WTC11 (cell line): ENCODE measurements around the gene HHIPL1. TPM values are rescaled to one million over a fixed set of nuclear protein-coding genes. Genes with fewer than 3 reads are reported as not detected.

Experiments
- ARID4B ChIP-seq: sonication (generic); formaldehyde crosslinking; IDR thresholded peaks from 2 replicates; pipeline ENCODE4 v1.8.0; 2023; ENCODE audit warnings: missing genetic modification reagents, mild to moderate bottlenecking, borderline replicate concordance
- CBFB ChIP-seq: sonication (generic); formaldehyde crosslinking; IDR thresholded peaks from 2 replicates; pipeline ENCODE4 v1.8.1; 2022; ENCODE audit warnings: mild to moderate bottlenecking, low read depth, missing genetic modification reagents
- CREB1 ChIP-seq: sonication (generic); formaldehyde crosslinking; IDR thresholded peaks from 2 replicates; pipeline ENCODE4 v1.8.0; 2023; ENCODE audit warnings: mild to moderate bottlenecking, missing genetic modification reagents
- FOXK1 ChIP-seq: sonication (generic); formaldehyde crosslinking; IDR thresholded peaks from 2 replicates; pipeline ENCODE4 v1.8.0; 2022; ENCODE audit warnings: mild to moderate bottlenecking, moderate library complexity, missing genetic modification reagents
- FOXP1 ChIP-seq: sonication (generic); formaldehyde crosslinking; IDR thresholded peaks from 2 replicates; pipeline ENCODE4 v1.8.0; 2022; ENCODE audit warnings: missing genetic modification reagents, mild to moderate bottlenecking, moderate library complexity, borderline replicate concordance
- IRF2 ChIP-seq: sonication (generic); formaldehyde crosslinking; IDR thresholded peaks from 2 replicates; pipeline ENCODE4 v1.8.0; 2022; ENCODE audit warnings: low read depth, missing genetic modification reagents, borderline replicate concordance
- JAZF1 ChIP-seq: fragments of 250-450 bp; sonication (Bioruptor Pico); IDR thresholded peaks from 2 replicates; pipeline ENCODE4 v1.9.0; 2021; ENCODE audit warnings: moderate library complexity, mild to moderate bottlenecking, inconsistent platforms
- JUN ChIP-seq: sonication (generic); formaldehyde crosslinking; IDR thresholded peaks from 2 replicates; pipeline ENCODE4 v1.8.0; 2023; ENCODE audit warnings: mild to moderate bottlenecking, missing genetic modification reagents
- MAX ChIP-seq: sonication (generic); formaldehyde crosslinking; IDR thresholded peaks from 2 replicates; pipeline ENCODE4 v1.8.0; 2022; ENCODE audit warnings: mild to moderate bottlenecking, missing genetic modification reagents
- NFATC4 ChIP-seq: fragments of 250-450 bp; sonication (Bioruptor Pico); IDR thresholded peaks from 2 replicates; pipeline ENCODE4 v1.9.0; 2021; ENCODE audit warnings: mild to moderate bottlenecking
- ZNF317 ChIP-seq: sonication (generic); formaldehyde crosslinking; IDR thresholded peaks from 2 replicates; pipeline ENCODE4 v1.8.1; 2023; ENCODE audit warnings: low read depth, mild to moderate bottlenecking, moderate library complexity, missing genetic modification reagents, borderline replicate concordance
- ZNF396 ChIP-seq: fragments of 250-450 bp; sonication (Bioruptor Pico); IDR thresholded peaks from 2 replicates; pipeline ENCODE4 v1.8.0; 2021; ENCODE audit warnings: mild to moderate bottlenecking, moderate library complexity, borderline replicate concordance
- ZNF532 ChIP-seq: fragments of 250-450 bp; sonication (Bioruptor Pico); IDR thresholded peaks from 2 replicates; pipeline ENCODE4 v1.9.0; 2021; ENCODE audit warnings: mild to moderate bottlenecking, borderline replicate concordance
- total RNA-seq: library from RNA; stranded (reverse); gene quantifications from 3 replicates; pipeline ENCODE4 v1.2.3, GENCODE V29; 2021
- TF ChIP-seq, protein P1 (sequence below): fragments of 250-450 bp; sonication (Bioruptor Pico); IDR thresholded peaks from 2 replicates; pipeline ENCODE4 v1.9.0; 2021; ENCODE audit warnings: mild to moderate bottlenecking
- TF ChIP-seq, protein P2 (sequence below): fragments of 200-600 bp; IDR thresholded peaks from 2 replicates; pipeline ENCODE4 v1.8.0; 2022; ENCODE audit warnings: antibody characterized with exemption
- TF ChIP-seq, protein P3 (sequence below): sonication (generic); formaldehyde crosslinking; IDR thresholded peaks from 2 replicates; pipeline ENCODE4 v1.8.0; 2022; ENCODE audit warnings: mild to moderate bottlenecking, missing genetic modification reagents
- TF ChIP-seq, protein P4 (sequence below): sonication (generic); formaldehyde crosslinking; IDR thresholded peaks from 2 replicates; pipeline ENCODE4 v1.8.1; 2023; ENCODE audit warnings: mild to moderate bottlenecking, missing genetic modification reagents, moderate library complexity

The HHIPL1 gene
- total RNA-seq, 1 experiment from 2014 or later = 1.5 TPM

DNA sequence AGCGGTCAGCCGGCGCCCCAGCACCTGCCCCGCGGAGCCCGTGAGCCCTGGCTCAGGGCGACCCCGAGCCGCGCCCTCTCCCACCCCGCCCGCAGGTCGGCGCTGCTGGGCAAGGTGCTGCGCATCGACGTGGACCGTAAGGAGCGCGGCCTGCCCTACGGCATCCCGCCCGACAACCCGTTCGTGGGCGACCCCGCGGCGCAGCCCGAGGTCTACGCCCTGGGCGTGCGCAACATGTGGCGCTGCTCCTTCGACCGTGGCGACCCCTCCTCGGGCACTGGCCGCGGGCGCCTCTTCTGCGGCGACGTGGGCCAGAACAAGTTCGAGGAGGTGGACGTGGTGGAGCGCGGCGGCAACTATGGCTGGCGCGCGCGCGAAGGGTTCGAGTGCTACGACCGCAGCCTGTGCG is 14.4 kb downstream of the HHIPL1 start (continued):
- TF ChIP-seq ZNF532 (CRISPR knock-in tag) = no peak
- TF ChIP-seq MAX (CRISPR knock-in tag) = peak; percentile 71; the same call in 1 of the 2 replicates
- 0 out of 2 replicates have a peak, but pooled peaks have one; percentile 45 for TF ChIP-seq FOXK1 (CRISPR knock-in tag)
- TF ChIP-seq, protein P1, sequence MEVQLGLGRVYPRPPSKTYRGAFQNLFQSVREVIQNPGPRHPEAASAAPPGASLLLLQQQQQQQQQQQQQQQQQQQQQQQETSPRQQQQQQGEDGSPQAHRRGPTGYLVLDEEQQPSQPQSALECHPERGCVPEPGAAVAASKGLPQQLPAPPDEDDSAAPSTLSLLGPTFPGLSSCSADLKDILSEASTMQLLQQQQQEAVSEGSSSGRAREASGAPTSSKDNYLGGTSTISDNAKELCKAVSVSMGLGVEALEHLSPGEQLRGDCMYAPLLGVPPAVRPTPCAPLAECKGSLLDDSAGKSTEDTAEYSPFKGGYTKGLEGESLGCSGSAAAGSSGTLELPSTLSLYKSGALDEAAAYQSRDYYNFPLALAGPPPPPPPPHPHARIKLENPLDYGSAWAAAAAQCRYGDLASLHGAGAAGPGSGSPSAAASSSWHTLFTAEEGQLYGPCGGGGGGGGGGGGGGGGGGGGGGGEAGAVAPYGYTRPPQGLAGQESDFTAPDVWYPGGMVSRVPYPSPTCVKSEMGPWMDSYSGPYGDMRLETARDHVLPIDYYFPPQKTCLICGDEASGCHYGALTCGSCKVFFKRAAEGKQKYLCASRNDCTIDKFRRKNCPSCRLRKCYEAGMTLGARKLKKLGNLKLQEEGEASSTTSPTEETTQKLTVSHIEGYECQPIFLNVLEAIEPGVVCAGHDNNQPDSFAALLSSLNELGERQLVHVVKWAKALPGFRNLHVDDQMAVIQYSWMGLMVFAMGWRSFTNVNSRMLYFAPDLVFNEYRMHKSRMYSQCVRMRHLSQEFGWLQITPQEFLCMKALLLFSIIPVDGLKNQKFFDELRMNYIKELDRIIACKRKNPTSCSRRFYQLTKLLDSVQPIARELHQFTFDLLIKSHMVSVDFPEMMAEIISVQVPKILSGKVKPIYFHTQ = no peak
- no peak for TF ChIP-seq CREB1 (CRISPR knock-in tag)
- TF ChIP-seq JAZF1 (CRISPR knock-in tag) = no peak
- TF ChIP-seq ARID4B (CRISPR knock-in tag) = no peak
- TF ChIP-seq FOXP1 (CRISPR knock-in tag) = peak; percentile 89
- TF ChIP-seq, protein P2, sequence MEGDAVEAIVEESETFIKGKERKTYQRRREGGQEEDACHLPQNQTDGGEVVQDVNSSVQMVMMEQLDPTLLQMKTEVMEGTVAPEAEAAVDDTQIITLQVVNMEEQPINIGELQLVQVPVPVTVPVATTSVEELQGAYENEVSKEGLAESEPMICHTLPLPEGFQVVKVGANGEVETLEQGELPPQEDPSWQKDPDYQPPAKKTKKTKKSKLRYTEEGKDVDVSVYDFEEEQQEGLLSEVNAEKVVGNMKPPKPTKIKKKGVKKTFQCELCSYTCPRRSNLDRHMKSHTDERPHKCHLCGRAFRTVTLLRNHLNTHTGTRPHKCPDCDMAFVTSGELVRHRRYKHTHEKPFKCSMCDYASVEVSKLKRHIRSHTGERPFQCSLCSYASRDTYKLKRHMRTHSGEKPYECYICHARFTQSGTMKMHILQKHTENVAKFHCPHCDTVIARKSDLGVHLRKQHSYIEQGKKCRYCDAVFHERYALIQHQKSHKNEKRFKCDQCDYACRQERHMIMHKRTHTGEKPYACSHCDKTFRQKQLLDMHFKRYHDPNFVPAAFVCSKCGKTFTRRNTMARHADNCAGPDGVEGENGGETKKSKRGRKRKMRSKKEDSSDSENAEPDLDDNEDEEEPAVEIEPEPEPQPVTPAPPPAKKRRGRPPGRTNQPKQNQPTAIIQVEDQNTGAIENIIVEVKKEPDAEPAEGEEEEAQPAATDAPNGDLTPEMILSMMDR = 0 out of 2 replicates have a peak, but pooled peaks have one; percentile 29
- no peak for TF ChIP-seq ZNF396 (CRISPR knock-in tag)
- no peak for TF ChIP-seq CBFB (CRISPR knock-in tag)
- TF ChIP-seq IRF2 = no peak
- TF ChIP-seq NFATC4 = no peak
- TF ChIP-seq, protein P3, sequence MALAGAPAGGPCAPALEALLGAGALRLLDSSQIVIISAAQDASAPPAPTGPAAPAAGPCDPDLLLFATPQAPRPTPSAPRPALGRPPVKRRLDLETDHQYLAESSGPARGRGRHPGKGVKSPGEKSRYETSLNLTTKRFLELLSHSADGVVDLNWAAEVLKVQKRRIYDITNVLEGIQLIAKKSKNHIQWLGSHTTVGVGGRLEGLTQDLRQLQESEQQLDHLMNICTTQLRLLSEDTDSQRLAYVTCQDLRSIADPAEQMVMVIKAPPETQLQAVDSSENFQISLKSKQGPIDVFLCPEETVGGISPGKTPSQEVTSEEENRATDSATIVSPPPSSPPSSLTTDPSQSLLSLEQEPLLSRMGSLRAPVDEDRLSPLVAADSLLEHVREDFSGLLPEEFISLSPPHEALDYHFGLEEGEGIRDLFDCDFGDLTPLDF (CRISPR knock-in tag) = no peak
- no peak for TF ChIP-seq ZNF317
- TF ChIP-seq JUN (CRISPR knock-in tag) = no peak
- TF ChIP-seq, protein P4, sequence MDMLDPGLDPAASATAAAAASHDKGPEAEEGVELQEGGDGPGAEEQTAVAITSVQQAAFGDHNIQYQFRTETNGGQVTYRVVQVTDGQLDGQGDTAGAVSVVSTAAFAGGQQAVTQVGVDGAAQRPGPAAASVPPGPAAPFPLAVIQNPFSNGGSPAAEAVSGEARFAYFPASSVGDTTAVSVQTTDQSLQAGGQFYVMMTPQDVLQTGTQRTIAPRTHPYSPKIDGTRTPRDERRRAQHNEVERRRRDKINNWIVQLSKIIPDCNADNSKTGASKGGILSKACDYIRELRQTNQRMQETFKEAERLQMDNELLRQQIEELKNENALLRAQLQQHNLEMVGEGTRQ (CRISPR knock-in tag) = no peak
